ENCODE data around the gene TTC7B.

Gene TTC7B

DNA sequence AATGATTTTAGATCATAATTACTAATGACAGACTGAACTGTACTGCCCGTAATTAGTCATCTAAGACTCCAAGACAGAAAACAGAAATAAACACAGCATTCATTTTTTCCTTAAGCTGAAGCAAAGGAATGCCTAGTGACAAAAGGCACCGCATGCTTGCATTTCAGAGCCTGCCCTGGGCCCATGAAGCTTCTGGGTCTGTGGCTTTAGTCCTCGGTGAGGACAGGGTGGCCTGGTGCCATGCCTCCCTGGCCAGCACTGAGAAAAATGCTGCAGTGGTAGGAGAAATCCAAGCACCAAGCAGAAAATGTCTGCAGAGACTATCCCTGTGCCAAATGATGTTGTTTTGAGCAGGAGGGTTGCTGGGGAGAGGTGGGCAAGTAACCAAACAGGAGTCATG lies 247.8 kb downstream of the TTC7B start:
- Histone ChIP-seq H3K9ac (ENCODE audit: low read length in 5 of 5) (no peak overlapping the region), H3K27ac (ENCODE audit: low read depth, low read length) (no peak overlapping the region), H3K4me1 (ENCODE audit: control insufficient read depth in 5 of 5, insufficient read depth in 5 of 5, low read length in 5 of 5) (peaks cover 0 to 8% (median 0%) of the 10 kb centered on the region in 5 donors), H3K4me3 (ENCODE audit: low read depth in 1 of 5, low read length in 5 of 5) (no peak overlapping the region), H3K27me3 (ENCODE audit: control insufficient read depth in 5 of 5, insufficient read depth in 4 of 5, low read length in 5 of 5) (no peaks in the 10 kb centered on the region), H3K36me3 (ENCODE audit: control insufficient read depth in 5 of 5, insufficient read depth in 5 of 5, low read length in 5 of 5) (peaks cover 5 to 54% (median 31%) of the 10 kb centered on the region in 5 donors), H3K9me3 (ENCODE audit: control insufficient read depth in 5 of 5, low read length in 5 of 5) (no peaks in the 10 kb centered on the region)

DNA sequence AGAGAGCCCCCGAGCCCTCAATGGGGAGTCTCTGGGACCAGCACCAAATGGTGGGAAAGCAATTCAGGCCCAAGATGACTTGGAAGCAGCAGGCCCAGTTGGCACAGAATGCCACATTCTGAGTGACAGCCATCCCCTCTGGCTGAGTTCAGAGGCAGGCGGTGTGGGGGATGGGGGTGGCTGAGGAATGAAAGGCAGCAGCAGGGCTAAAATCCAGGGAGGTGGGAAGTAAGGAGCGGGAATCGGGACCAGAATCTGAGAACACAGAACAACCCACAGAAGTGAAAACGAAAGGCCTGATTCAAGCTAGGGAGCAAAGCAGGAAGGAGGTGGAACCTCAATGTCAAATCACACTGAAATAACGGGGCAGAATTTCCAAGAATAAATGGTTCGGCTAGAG lies 248.2 kb downstream of the TTC7B start:
- Histone ChIP-seq H3K27ac (ENCODE audit: low read depth, low read length) (no peak overlapping the region), H3K27me3 (ENCODE audit: control insufficient read depth in 5 of 5, insufficient read depth in 4 of 5, low read length in 5 of 5) (no peaks in the 10 kb centered on the region), H3K9ac (ENCODE audit: low read length in 5 of 5) (no peak overlapping the region), H3K4me1 (ENCODE audit: control insufficient read depth in 5 of 5, insufficient read depth in 5 of 5, low read length in 5 of 5) (peaks cover 0 to 8% (median 0%) of the 10 kb centered on the region in 5 donors), H3K36me3 (ENCODE audit: control insufficient read depth in 5 of 5, insufficient read depth in 5 of 5, low read length in 5 of 5) (peaks cover 5 to 55% (median 32%) of the 10 kb centered on the region in 5 donors), H3K9me3 (ENCODE audit: control insufficient read depth in 5 of 5, low read length in 5 of 5) (no peaks in the 10 kb centered on the region), H3K4me3 (ENCODE audit: low read depth in 1 of 5, low read length in 5 of 5) (no peak overlapping the region)

DNA sequence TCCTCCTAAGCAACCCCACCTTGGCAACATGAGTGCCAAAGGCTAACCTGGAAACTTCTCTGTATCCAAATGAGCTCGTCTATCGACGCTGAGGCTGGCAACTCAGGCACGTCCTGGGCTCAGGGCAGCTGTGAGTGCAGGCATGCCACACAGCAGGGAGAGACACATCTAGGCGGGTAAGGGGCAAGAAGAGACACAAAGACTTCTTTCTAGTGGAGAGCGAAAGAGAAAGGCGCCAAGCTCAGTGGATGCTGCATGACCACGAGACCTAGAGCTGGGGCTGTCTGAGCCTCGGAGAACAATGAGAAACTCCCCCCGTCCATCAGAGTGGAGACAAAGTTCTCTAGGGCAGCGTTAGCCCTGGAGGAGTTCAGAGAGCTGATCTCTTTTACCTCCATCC lies 249.0 kb downstream of the TTC7B start:
- Histone ChIP-seq H3K9ac (ENCODE audit: low read length in 5 of 5) (no peak overlapping the region), H3K27ac (ENCODE audit: low read depth, low read length) (no peak overlapping the region), H3K4me1 (ENCODE audit: control insufficient read depth in 5 of 5, insufficient read depth in 5 of 5, low read length in 5 of 5) (peaks cover 0 to 8% (median 0%) of the 10 kb centered on the region in 5 donors), H3K36me3 (ENCODE audit: control insufficient read depth in 5 of 5, insufficient read depth in 5 of 5, low read length in 5 of 5) (peaks cover 5 to 53% (median 31%) of the 10 kb centered on the region in 5 donors), H3K4me3 (ENCODE audit: low read depth in 1 of 5, low read length in 5 of 5) (no peak overlapping the region), H3K9me3 (ENCODE audit: control insufficient read depth in 5 of 5, low read length in 5 of 5) (no peaks in the 10 kb centered on the region), H3K27me3 (ENCODE audit: control insufficient read depth in 5 of 5, insufficient read depth in 4 of 5, low read length in 5 of 5) (no peaks in the 10 kb centered on the region)

DNA sequence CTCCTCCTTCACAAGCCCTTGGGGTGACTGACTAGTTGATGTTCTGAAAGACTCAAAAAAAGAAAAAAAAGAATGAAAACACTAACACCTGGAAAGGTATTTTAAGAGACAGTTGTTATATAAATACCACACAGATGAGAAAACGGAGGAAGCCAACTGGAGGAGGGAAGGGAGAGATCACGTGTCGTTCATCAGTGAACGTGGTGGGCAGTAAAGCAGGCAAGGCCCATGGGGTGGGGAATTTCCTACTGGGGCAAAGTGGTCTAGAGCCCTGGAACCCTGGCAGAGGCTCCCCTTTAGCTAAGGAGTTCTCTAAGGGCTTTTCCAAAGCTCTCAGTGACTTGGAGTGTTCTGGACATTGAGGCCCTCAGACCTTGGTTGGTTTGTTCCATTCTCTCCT lies 249.7 kb downstream of the TTC7B start:
- H3K36me3 ChIP-seq (ENCODE audit: control insufficient read depth in 5 of 5, insufficient read depth in 5 of 5, low read length in 5 of 5) = peaks cover 5 to 51% (median 26%) of the 10 kb centered on the region in 5 donors
- H3K27ac ChIP-seq (ENCODE audit: low read depth, low read length) = no peak overlapping the region
- no peak overlapping the region for H3K9ac ChIP-seq (ENCODE audit: low read length in 5 of 5)
- H3K4me3 ChIP-seq (ENCODE audit: low read depth in 1 of 5, low read length in 5 of 5) = no peak overlapping the region
- peaks cover 0 to 8% (median 0%) of the 10 kb centered on the region in 5 donors for H3K4me1 ChIP-seq (ENCODE audit: control insufficient read depth in 5 of 5, insufficient read depth in 5 of 5, low read length in 5 of 5)
- no peaks in the 10 kb centered on the region for H3K27me3 ChIP-seq (ENCODE audit: control insufficient read depth in 5 of 5, insufficient read depth in 4 of 5, low read length in 5 of 5)
- H3K9me3 ChIP-seq (ENCODE audit: control insufficient read depth in 5 of 5, low read length in 5 of 5) = no peaks in the 10 kb centered on the region

DNA sequence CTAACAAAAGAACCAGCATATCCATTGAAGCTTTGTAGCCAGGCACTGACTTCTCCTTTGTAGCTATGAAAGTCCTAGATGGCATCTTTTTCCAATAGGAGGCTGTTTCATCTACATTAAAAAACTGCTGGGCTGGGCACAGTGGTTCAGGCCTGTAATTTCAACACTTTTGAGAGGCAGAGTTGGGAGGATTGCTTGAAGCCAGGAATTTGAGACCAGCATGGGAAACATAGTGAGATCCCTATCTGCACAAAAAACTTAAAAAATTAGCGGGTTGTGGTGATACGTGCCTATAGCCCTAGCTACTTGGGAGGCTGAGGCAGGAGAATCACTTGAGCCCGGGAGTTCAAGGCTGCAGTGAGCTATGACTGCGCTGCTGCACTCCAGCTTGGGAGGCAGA lies 251.7 kb downstream of the TTC7B start:
- H3K9me3 ChIP-seq (ENCODE audit: control insufficient read depth in 5 of 5, low read length in 5 of 5) = no peaks in the 10 kb centered on the region
- peaks cover 5 to 48% (median 25%) of the 10 kb centered on the region in 5 donors for H3K36me3 ChIP-seq (ENCODE audit: control insufficient read depth in 5 of 5, insufficient read depth in 5 of 5, low read length in 5 of 5)
- peaks cover 0 to 10% (median 4%) of the 10 kb centered on the region in 5 donors for H3K4me1 ChIP-seq (ENCODE audit: control insufficient read depth in 5 of 5, insufficient read depth in 5 of 5, low read length in 5 of 5)
- no peak overlapping the region for H3K27ac ChIP-seq (ENCODE audit: low read depth, low read length)
- H3K4me3 ChIP-seq (ENCODE audit: low read depth in 1 of 5, low read length in 5 of 5) = no peak overlapping the region
- no peak overlapping the region for H3K9ac ChIP-seq (ENCODE audit: low read length in 5 of 5)
- H3K27me3 ChIP-seq (ENCODE audit: control insufficient read depth in 5 of 5, insufficient read depth in 4 of 5, low read length in 5 of 5) = no peaks in the 10 kb centered on the region

DNA sequence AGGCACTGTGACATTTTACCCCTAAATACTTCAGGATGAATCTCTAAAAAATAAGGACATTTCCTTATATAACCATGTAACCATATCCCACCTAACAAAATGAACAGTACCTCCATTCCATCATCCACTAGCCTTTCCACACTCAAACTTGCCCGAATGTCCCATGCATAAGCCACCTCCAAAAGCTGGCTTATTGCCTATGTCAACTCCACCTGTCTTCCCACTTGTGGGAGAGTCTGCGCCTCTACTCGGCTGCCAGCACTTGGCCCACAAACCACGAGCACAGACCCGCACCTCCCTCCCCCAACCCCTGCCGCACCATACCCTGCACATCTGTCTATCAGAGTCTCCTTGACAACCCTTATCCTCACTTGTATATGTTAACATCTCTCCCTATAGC lies 253.6 kb downstream of the TTC7B start:
- H3K9ac ChIP-seq (ENCODE audit: low read length in 5 of 5) = no peak overlapping the region
- no peak overlapping the region for H3K27ac ChIP-seq (ENCODE audit: low read depth, low read length)
- peaks cover 5 to 48% (median 21%) of the 10 kb centered on the region in 5 donors for H3K36me3 ChIP-seq (ENCODE audit: control insufficient read depth in 5 of 5, insufficient read depth in 5 of 5, low read length in 5 of 5)
- no peaks in the 10 kb centered on the region for H3K27me3 ChIP-seq (ENCODE audit: control insufficient read depth in 5 of 5, insufficient read depth in 4 of 5, low read length in 5 of 5)
- H3K4me3 ChIP-seq (ENCODE audit: low read depth in 1 of 5, low read length in 5 of 5) = no peak overlapping the region
- H3K9me3 ChIP-seq (ENCODE audit: control insufficient read depth in 5 of 5, low read length in 5 of 5) = no peaks in the 10 kb centered on the region
- peaks cover 0 to 22% (median 0%) of the 10 kb centered on the region in 5 donors for H3K4me1 ChIP-seq (ENCODE audit: control insufficient read depth in 5 of 5, insufficient read depth in 5 of 5, low read length in 5 of 5)

DNA sequence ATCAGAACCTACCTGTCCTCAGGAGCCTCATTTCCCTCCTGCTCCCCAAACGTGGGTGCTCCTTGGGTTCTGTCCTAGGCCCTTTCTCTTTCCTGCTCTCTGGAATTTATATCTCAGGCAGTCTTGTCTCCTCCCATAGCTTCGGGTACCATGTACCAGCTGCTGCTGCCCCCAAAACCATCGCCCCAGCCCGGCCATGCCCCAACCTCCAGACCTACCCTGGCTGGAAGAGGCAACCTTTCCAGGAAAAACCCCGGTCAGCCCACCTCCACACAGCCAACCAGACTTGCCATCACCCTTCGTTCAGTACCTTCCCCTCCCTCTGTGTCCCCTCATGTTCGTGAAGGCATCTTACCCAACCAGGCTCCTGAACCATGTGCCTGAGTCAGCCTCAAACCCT lies 254.3 kb downstream of the TTC7B start:
- Histone ChIP-seq H3K36me3 (ENCODE audit: control insufficient read depth in 5 of 5, insufficient read depth in 5 of 5, low read length in 5 of 5) (peaks cover 5 to 43% (median 16%) of the 10 kb centered on the region in 5 donors), H3K4me3 (ENCODE audit: low read depth in 1 of 5, low read length in 5 of 5) (no peak overlapping the region), H3K27ac (ENCODE audit: low read depth, low read length) (no peak overlapping the region), H3K4me1 (ENCODE audit: control insufficient read depth in 5 of 5, insufficient read depth in 5 of 5, low read length in 5 of 5) (peaks cover 0 to 24% (median 0%) of the 10 kb centered on the region in 5 donors), H3K9ac (ENCODE audit: low read length in 5 of 5) (no peak overlapping the region), H3K27me3 (ENCODE audit: control insufficient read depth in 5 of 5, insufficient read depth in 4 of 5, low read length in 5 of 5) (no peaks in the 10 kb centered on the region), H3K9me3 (ENCODE audit: control insufficient read depth in 5 of 5, low read length in 5 of 5) (no peaks in the 10 kb centered on the region)

DNA sequence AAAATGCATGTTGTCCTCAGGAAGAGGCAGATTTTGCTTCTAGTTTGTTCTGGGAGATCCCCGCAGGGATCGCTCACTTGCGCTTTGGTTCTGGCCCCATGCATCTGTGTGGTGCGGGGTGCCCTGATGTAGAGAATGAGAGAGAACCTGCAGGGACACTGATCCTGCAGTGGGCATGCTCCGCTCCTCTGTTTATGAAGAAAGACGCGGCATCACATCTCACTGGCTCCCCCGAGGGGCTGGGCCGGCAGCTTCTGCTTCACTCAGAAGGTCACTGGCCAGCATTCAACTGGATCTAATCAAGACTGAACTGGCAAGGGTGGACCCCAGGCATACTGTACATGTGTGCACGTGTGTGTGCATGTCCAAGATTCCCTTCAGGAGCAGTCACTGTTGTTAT lies 255.2 kb downstream of the TTC7B start:
- Histone ChIP-seq H3K36me3 (ENCODE audit: control insufficient read depth in 5 of 5, insufficient read depth in 5 of 5, low read length in 5 of 5) (peaks cover 5 to 38% (median 15%) of the 10 kb centered on the region in 5 donors), H3K27me3 (ENCODE audit: control insufficient read depth in 5 of 5, insufficient read depth in 4 of 5, low read length in 5 of 5) (no peaks in the 10 kb centered on the region), H3K4me1 (ENCODE audit: control insufficient read depth in 5 of 5, insufficient read depth in 5 of 5, low read length in 5 of 5) (peaks cover 0 to 29% (median 0%) of the 10 kb centered on the region in 5 donors), H3K9ac (ENCODE audit: low read length in 5 of 5) (no peak overlapping the region), H3K4me3 (ENCODE audit: low read depth in 1 of 5, low read length in 5 of 5) (no peak overlapping the region), H3K27ac (ENCODE audit: low read depth, low read length) (no peak overlapping the region), H3K9me3 (ENCODE audit: control insufficient read depth in 5 of 5, low read length in 5 of 5) (no peaks in the 10 kb centered on the region)

DNA sequence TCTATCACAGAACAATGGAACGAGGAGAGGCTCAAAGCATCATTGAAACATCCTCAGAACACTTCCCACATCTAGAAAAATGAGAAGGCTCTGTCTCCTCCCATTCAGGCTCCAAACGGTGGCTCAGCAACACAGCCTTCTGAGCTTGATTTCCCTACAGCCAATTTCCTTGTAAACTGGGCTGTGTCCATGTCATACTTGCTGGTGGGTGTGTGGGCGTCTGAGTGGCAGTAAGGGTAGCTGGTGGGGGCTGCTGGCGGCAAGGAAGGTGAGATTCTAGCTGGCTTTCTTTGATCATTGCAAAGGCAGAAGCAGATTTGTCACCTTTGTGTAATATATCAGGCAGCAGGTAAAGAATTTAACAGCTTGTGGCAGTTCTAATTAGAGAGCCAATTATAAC lies 255.7 kb downstream of the TTC7B start:
- Histone ChIP-seq H3K36me3 (ENCODE audit: control insufficient read depth in 5 of 5, insufficient read depth in 5 of 5, low read length in 5 of 5) (peaks cover 5 to 41% (median 15%) of the 10 kb centered on the region in 5 donors), H3K9me3 (ENCODE audit: control insufficient read depth in 5 of 5, low read length in 5 of 5) (no peaks in the 10 kb centered on the region), H3K9ac (ENCODE audit: low read length in 5 of 5) (no peak overlapping the region), H3K27ac (ENCODE audit: low read depth, low read length) (no peak overlapping the region), H3K27me3 (ENCODE audit: control insufficient read depth in 5 of 5, insufficient read depth in 4 of 5, low read length in 5 of 5) (no peaks in the 10 kb centered on the region), H3K4me3 (ENCODE audit: low read depth in 1 of 5, low read length in 5 of 5) (no peak overlapping the region), H3K4me1 (ENCODE audit: control insufficient read depth in 5 of 5, insufficient read depth in 5 of 5, low read length in 5 of 5) (peaks cover 0 to 29% (median 0%) of the 10 kb centered on the region in 5 donors)

DNA sequence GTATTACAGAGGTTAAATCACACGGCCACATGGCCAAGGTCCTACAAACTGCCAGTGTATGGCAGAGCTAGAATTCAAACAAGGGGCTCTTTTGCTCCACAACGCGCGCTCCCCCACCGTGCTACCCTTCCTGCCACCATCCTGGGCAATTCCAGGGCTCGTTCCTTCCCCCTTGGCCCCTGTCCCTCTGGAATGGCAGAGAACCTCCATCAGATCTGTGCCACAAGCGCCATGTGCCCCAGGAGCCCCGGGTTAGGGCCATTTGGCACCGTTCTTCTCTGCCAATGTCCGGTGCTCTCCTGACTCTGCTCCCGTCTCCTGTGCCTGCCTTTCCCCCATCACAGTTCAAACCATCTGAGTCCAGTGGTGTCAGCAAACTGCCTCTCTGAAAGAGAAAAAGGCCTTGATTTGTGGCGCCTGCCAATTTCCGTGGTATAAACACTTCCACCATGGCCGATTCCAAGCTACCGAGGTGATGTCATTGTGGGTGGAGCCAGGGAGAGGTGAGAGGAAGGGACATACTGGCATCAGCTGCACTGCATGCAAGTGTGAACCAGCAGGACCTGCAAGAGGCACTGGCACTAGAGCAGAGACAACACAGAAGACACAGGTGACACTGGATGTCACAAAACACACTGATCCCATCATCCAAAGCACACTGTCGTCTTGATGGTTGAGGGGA lies 256.3 kb downstream of the TTC7B start:
- H3K9me3 ChIP-seq (ENCODE audit: control insufficient read depth in 5 of 5, low read length in 5 of 5) = no peaks in the 10 kb centered on the region
- H3K9ac ChIP-seq (ENCODE audit: low read length in 5 of 5) = no peak overlapping the region
- no peak overlapping the region for H3K27ac ChIP-seq (ENCODE audit: low read depth, low read length)
- H3K27me3 ChIP-seq (ENCODE audit: control insufficient read depth in 5 of 5, insufficient read depth in 4 of 5, low read length in 5 of 5) = no peaks in the 10 kb centered on the region
- peaks cover 0 to 29% (median 0%) of the 10 kb centered on the region in 5 donors for H3K4me1 ChIP-seq (ENCODE audit: control insufficient read depth in 5 of 5, insufficient read depth in 5 of 5, low read length in 5 of 5)
- no peak overlapping the region for H3K4me3 ChIP-seq (ENCODE audit: low read depth in 1 of 5, low read length in 5 of 5)
- H3K36me3 ChIP-seq (ENCODE audit: control insufficient read depth in 5 of 5, insufficient read depth in 5 of 5, low read length in 5 of 5) = peaks cover 5 to 47% (median 15%) of the 10 kb centered on the region in 5 donors
